ENCODE results near the gene LIME1. TPM values are rescaled to one million over a fixed set of nuclear protein-coding genes. Genes with fewer than 3 reads are reported as not detected.

LIME1 gene
- total RNA-seq, 1 donor from 2014 or later, result 12.5 TPM

DNA sequence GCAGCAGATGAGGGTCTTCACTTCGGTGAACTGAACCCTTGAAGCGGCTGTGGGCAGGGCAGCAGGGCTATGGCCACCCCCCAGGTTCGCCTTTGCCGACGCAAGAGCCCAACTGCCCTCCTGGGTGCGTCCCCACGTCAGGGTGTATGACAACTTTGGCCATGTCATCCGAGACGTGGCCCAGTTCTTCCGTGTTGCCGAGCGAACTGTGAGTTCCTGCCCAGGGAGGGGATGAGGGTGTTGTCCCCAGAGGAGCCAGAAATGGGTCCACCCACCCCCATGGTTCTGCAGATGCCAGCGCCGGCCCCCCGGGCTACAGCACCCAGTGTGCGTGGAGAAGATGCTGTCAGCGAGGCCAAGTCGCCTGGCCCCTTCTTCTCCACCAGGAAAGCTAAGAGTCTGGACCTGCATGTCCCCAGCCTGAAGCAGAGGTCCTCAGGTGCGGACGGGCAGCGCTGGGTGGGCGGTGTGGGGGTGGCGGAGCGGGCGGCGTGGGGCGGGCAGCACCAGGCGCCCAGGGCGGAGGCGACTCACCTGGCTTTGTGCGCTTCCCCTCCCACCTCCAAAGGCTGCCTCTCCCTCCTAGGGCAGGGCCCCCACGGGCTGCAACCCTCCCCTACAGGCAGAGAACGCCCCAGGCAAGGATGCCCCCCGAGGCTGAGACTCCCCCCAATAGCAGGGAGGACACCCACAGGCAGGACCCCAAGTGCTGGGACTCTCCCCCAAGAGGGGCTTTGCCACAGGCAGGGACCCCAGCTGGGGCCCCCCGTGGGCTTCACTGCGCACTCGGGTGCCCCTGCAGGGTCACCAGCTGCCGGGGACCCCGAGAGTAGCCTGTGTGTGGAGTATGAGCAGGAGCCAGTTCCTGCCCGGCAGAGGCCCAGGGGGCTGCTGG, 46.2 kb upstream of the LIME1 start:
- Mint-ChIP-seq H3K27ac (ENCODE audit: unreplicated experiment) (peak overlapping the region; percentile 23), H3K4me3 (ENCODE audit: unreplicated experiment) (no peak overlapping the region), H3K9me3 (ENCODE audit: unreplicated experiment) (no peaks in the 10 kb centered on the region), H3K4me1 (ENCODE audit: unreplicated experiment) (peaks cover 32% of the 10 kb centered on the region), H3K27me3 (ENCODE audit: unreplicated experiment) (no peaks in the 10 kb centered on the region), H3K36me3 (ENCODE audit: unreplicated experiment) (no peaks in the 10 kb centered on the region)
- DNase-seq (ENCODE audit: extremely low spot score, unreplicated experiment), result no peak
- TF ChIP-seq, protein P1, sequence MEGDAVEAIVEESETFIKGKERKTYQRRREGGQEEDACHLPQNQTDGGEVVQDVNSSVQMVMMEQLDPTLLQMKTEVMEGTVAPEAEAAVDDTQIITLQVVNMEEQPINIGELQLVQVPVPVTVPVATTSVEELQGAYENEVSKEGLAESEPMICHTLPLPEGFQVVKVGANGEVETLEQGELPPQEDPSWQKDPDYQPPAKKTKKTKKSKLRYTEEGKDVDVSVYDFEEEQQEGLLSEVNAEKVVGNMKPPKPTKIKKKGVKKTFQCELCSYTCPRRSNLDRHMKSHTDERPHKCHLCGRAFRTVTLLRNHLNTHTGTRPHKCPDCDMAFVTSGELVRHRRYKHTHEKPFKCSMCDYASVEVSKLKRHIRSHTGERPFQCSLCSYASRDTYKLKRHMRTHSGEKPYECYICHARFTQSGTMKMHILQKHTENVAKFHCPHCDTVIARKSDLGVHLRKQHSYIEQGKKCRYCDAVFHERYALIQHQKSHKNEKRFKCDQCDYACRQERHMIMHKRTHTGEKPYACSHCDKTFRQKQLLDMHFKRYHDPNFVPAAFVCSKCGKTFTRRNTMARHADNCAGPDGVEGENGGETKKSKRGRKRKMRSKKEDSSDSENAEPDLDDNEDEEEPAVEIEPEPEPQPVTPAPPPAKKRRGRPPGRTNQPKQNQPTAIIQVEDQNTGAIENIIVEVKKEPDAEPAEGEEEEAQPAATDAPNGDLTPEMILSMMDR (IDR thresholded peaks at IDR 0.05), result no peak

DNA sequence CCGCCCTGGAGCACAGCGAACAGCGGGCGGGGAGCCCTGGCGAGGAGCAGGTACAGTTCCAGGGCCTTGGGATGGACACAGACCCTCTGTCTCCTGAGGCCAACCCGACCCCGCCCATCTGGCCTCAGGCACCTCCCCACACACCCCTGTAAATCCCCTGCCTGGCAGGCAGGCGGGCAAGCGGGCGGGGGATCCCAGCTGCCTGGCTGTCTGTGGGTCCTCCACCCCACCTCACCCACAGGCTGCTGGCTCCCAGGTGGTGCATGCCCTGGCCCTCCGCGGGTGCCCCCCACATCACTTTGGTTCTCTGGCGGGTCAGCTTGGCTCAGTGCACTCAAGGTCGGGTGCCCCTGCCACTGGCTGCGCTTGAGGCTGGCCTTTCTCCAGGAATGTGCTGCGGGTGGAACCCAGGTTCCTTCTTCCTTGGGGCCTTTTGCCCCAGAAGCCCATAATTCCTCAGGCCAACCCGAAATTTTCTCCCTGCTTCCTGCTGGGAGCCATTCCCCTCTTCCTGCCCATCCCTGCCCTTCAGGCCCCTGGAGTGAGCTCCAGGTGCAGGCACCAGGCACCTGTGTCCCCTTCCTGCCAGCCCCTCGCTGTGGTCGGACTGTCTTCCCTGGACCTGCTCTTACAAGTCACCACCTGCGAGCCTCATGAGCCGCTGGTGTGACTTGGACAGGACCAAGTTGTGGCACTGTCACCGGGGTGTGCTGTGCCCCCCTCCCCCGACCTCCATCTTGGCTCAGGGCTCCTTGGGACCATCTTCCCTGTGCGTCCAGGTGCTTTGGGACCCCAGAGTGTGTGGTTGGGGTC, 45.4 kb upstream of the LIME1 start:
- no peak for DNase-seq (ENCODE audit: extremely low spot score, unreplicated experiment)
- Mint-ChIP-seq H3K9me3 (ENCODE audit: unreplicated experiment) (no peaks in the 10 kb centered on the region), H3K27me3 (ENCODE audit: unreplicated experiment) (no peaks in the 10 kb centered on the region), H3K4me3 (ENCODE audit: unreplicated experiment) (no peak overlapping the region), H3K27ac (ENCODE audit: unreplicated experiment) (peak overlapping the region; percentile 56), H3K4me1 (ENCODE audit: unreplicated experiment) (peaks cover 32% of the 10 kb centered on the region), H3K36me3 (ENCODE audit: unreplicated experiment) (no peaks in the 10 kb centered on the region)
- TF ChIP-seq, protein P1 (IDR thresholded peaks at IDR 0.05), result no peak

DNA sequence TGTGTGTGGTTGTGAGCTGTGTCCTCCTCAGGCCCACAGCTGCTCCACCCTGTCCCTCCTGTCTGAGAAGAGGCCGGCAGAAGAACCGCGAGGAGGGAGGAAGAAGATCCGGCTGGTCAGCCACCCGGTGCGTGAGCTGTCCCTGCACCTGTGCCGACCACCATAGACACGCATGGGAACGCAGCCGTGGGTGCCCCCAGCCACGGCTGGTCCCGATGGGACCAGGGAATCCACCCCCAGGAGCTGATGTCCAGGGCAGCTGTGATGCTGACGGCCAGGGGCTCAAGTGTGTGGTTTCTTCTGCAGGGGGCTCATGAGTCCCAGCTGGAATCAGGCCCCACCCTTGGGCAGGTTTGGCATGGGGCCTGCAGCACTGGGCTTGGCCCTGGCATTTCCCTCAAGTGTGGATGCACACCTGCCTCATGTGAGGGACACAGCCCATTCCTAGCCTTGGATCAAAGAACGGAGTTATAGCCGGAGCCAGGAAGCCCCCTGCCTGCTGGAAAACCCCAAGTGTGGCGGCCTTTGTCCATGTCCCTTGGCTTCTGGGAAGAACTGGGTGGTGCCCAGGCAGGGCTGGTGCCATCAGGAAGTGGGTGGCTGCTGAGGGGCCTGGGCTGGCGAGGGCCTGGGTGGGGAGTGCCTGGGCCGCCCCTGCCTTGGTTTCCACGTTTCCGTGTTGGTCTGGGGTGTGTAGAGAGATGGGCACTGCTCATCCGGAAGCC, 44.6 kb upstream of the LIME1 start:
- TF ChIP-seq, protein P1 (IDR thresholded peaks at IDR 0.05), result no peak
- Mint-ChIP-seq H3K27ac (ENCODE audit: unreplicated experiment) (peak overlapping the region; percentile 56), H3K27me3 (ENCODE audit: unreplicated experiment) (no peaks in the 10 kb centered on the region), H3K9me3 (ENCODE audit: unreplicated experiment) (no peaks in the 10 kb centered on the region), H3K4me3 (ENCODE audit: unreplicated experiment) (no peak overlapping the region), H3K36me3 (ENCODE audit: unreplicated experiment) (no peaks in the 10 kb centered on the region), H3K4me1 (ENCODE audit: unreplicated experiment) (peaks cover 25% of the 10 kb centered on the region)
- no peak for DNase-seq (ENCODE audit: extremely low spot score, unreplicated experiment)

DNA sequence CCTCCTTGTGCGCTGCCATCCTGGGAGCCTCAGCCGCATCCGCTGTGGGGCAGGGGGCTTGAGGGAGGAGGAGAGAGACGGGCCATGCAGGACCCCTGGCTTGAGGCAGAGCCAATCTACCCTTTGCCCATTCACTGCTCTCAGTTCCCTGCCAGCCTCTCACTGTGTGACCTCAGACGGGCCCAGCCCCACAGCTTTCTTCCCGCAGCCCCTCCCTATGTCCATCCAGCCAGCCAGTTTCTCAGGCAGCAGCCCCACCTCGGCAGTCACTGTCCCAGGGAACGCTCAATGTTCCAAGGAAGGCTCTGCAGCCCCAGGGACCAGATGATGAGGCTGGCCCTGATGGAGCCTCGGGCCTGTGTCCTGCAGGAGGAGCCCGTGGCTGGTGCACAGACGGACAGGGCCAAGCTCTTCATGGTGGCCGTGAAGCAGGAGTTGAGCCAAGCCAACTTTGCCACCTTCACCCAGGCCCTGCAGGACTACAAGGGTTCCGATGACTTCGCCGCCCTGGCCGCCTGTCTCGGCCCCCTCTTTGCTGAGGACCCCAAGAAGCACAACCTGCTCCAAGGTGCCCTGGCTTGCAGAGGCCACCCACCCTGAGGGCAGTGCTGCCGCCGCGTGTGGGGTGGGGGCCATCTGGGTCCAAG, 43.9 kb upstream of the LIME1 start:
- no peak overlapping the region for H3K4me3 Mint-ChIP-seq (ENCODE audit: unreplicated experiment)
- H3K4me1 Mint-ChIP-seq (ENCODE audit: unreplicated experiment), result peaks cover 23% of the 10 kb centered on the region
- peak overlapping the region; percentile 23 for H3K27ac Mint-ChIP-seq (ENCODE audit: unreplicated experiment)

More for the DNA sequence above, 43.9 kb upstream of the LIME1 start:
- Mint-ChIP-seq H3K9me3 (ENCODE audit: unreplicated experiment) (no peaks in the 10 kb centered on the region), H3K27me3 (ENCODE audit: unreplicated experiment) (no peaks in the 10 kb centered on the region), H3K36me3 (ENCODE audit: unreplicated experiment) (no peaks in the 10 kb centered on the region)
- TF ChIP-seq, protein P1 (IDR thresholded peaks at IDR 0.05), result no peak
- no peak for DNase-seq (ENCODE audit: extremely low spot score, unreplicated experiment)
